Gastroesophageal sphincter (tissue), 3 donors: ENCODE results near the gene KBTBD12.

Experiments used
- EP300 ChIP-seq: sonication (generic); formaldehyde crosslinking; IDR thresholded peaks from one replicate; pipeline ENCODE4 v1.6.1; 2017; ENCODE audit warnings: antibody characterized with exemption, mild to moderate bottlenecking
- POLR2A ChIP-seq, 2 donors: fragments of 450-650 bp; IDR thresholded peaks; one replicate each; pipeline ENCODE4 v1.6.1; 2017; ENCODE audit warnings: antibody characterized with exemption in 2 of 2, mild to moderate bottlenecking in 2 of 2, moderate library complexity in 1 of 2
- POLR2AphosphoS5 ChIP-seq: sonication (generic); formaldehyde crosslinking; IDR thresholded peaks from one replicate; pipeline ENCODE4 v1.6.1; 2017; ENCODE audit warnings: antibody characterized with exemption
- TF ChIP-seq, protein P1 (sequence below), 4 experiments: fragments of 200-600 bp in 2 of 4; fragments of 450-650 bp in 2 of 4; sonication (generic) in 1 of 4; IDR thresholded peaks; one replicate each; pipeline ENCODE4 v1.5.1; 2017 to 2019; ENCODE audit warnings: antibody characterized with exemption in 4 of 4, mild to moderate bottlenecking in 2 of 4, moderate library complexity in 2 of 4

DNA sequence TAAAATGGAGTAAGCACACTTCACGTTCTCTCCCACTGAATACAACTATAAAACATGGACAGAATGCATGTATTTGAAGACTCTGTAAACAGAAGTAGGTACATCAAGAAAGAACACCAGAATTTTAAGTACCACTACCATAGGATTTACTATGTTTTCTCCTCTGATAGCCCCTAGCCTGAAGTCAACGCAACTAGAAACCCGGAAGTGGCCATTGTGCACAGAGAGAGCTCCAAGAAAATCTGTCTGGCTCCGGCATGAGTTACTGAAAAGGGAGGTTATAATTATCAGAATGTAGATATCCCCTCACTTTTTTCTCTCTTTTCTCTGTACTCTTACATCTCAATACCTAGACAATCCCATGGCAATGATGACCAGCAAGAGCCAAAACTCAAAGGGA lies 23.8 kb downstream of the KBTBD12 start:
- TF ChIP-seq POLR2AphosphoS5 (no peak), EP300 (no peak), POLR2A (IDR thresholded peaks at IDR 0.05) (no peak)
- TF ChIP-seq, protein P1, sequence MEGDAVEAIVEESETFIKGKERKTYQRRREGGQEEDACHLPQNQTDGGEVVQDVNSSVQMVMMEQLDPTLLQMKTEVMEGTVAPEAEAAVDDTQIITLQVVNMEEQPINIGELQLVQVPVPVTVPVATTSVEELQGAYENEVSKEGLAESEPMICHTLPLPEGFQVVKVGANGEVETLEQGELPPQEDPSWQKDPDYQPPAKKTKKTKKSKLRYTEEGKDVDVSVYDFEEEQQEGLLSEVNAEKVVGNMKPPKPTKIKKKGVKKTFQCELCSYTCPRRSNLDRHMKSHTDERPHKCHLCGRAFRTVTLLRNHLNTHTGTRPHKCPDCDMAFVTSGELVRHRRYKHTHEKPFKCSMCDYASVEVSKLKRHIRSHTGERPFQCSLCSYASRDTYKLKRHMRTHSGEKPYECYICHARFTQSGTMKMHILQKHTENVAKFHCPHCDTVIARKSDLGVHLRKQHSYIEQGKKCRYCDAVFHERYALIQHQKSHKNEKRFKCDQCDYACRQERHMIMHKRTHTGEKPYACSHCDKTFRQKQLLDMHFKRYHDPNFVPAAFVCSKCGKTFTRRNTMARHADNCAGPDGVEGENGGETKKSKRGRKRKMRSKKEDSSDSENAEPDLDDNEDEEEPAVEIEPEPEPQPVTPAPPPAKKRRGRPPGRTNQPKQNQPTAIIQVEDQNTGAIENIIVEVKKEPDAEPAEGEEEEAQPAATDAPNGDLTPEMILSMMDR (IDR thresholded peaks at IDR 0.05): no peak
